ENCODE data around the gene BBS9. TPM values are rescaled to one million over a fixed set of nuclear protein-coding genes. Genes with fewer than 3 reads are reported as not detected.

Gene BBS9
- total and polyA plus RNA-seq, 2 of the 4 experiments (the other 2 are of a cell fraction): 7.9 to 9.5 TPM

DNA sequence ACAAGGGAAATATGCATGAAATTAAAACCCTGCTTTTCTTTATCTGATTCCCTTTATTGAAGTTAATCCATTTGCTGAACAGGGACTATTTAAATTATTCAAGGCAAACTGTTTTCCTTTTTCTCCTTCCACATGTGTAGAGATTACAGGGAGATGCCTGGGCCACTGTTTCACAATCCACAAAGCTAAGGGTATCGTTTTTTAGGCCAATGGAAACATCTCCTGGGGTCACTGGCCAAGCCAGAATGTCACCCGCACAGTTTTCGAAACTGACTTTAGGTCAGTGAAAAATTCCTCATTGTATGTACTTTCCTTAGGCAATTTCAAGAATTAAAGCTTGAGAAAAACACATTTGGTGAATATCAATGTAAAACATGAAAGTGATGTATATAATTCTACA lies 516.8 kb downstream of the BBS9 start:
- Histone ChIP-seq H2BK120ac (ENCODE audit: low read depth, low read length) (no peak overlapping the region), H4K91ac (ENCODE audit: insufficient read depth, low read depth, low read length) (no peak overlapping the region), H3K79me1 (ENCODE audit: low read depth in 1 of 2, low read length in 2 of 2) (no peaks in the 10 kb centered on the region), H3K4me1 (ENCODE audit: control insufficient read depth, insufficient read depth, low read length) (peaks cover 5% of the 10 kb centered on the region), H3K27ac (ENCODE audit: insufficient read depth, low read length) (no peak overlapping the region), H3K4ac (ENCODE audit: low read depth, low read length) (no peak overlapping the region), H3K23ac (ENCODE audit: low read depth, low read length) (no peak overlapping the region), H3K36me3 (ENCODE audit: control insufficient read depth, insufficient read depth, low read length) (no peaks in the 10 kb centered on the region), H2BK5ac (ENCODE audit: low read depth, low read length, poor library complexity, severe bottlenecking) (no peak overlapping the region), H4K8ac (ENCODE audit: low read depth in 2 of 2, low read length in 2 of 2) (no peak overlapping the region), H2BK15ac (ENCODE audit: low read depth, low read length) (no peak overlapping the region), H4K5ac (ENCODE audit: low read depth, low read length) (no peak overlapping the region), H2AK9ac (replicated peaks; ENCODE audit: low read depth, low read length, poor library complexity) (no peak overlapping the region), H3K4me2 (ENCODE audit: low read depth, low read length) (no peak overlapping the region), H3K27me3 (ENCODE audit: control insufficient read depth, insufficient read depth, low read length) (no peaks in the 10 kb centered on the region), H2AK5ac (ENCODE audit: low read depth, low read length) (no peak overlapping the region), H2AFZ (replicated peaks; ENCODE audit: low read length, poor library complexity) (no peak overlapping the region), H3K4me3 (ENCODE audit: insufficient read depth, low read depth, low read length) (no peak overlapping the region), H2BK20ac (ENCODE audit: low read depth, low read length) (no peak overlapping the region), H4K20me1 (ENCODE audit: insufficient read depth, low read length) (no peaks in the 10 kb centered on the region), H3K9ac (ENCODE audit: low read depth, low read length) (no peak overlapping the region), H3K14ac (replicated peaks; ENCODE audit: low read depth, low read length) (no peak overlapping the region; the same call in 1 of the 2 replicates), H3K56ac (ENCODE audit: extremely low read depth, insufficient read depth, low read length) (no peak overlapping the region), H3K18ac (ENCODE audit: low read depth, low read length) (no peak overlapping the region), H3K9me1 (ENCODE audit: insufficient read depth, low read length) (0 out of 2 replicates have a peak, but pooled peaks cover 8% of the 10 kb centered on the region), H3K9me3 (ENCODE audit: control insufficient read depth, insufficient read depth, low read length) (no peaks in the 10 kb centered on the region)
- DNase-seq (no peak), ATAC-seq (ENCODE audit: low read depth) (no peak)
- CTCF ChIA-PET: interaction anchor here (1.1 kb wide), 1 partner anchor 10 kb away, joined by 3 read pairs; no protein-coding TSS in a partner anchor
- in situ Hi-C loops (cut with MboI; ENCODE audit: low sequenced_read_pairs) (no loop called here), intact Hi-C loops (cut with micrococcal nuclease) (no loop called here), dilution Hi-C loops (cut with HindIII; ENCODE audit: low sequenced_read_pairs, unreplicated experiment) (no loop called here)
- no TSS peak for BruUV-seq (replicated peaks)
- POLR2A ChIA-PET (ENCODE audit: unreplicated experiment): no interaction called here
- WGBS, 2 experiments (ENCODE audit: extremely low coverage in 2 of 2, insufficient read length in 1 of 2): no CpG with 5 or more reads among the region's 3 CpGs
- TF ChIP-seq MAZ (IDR thresholded peaks at IDR 0.05; ENCODE audit: borderline replicate concordance, low read depth, low read length): no peak
- no peak for TF ChIP-seq RAD21 (IDR thresholded peaks at IDR 0.05; ENCODE audit: low read length)
- TF ChIP-seq CHD1 (IDR thresholded peaks at IDR 0.05; ENCODE audit: low read depth, low read length): no peak
- no peak for TF ChIP-seq POLR2A (IDR thresholded peaks at IDR 0.05; ENCODE audit: low read depth, low read length)
- no peak for TF ChIP-seq FOS (IDR thresholded peaks at IDR 0.05; ENCODE audit: low read depth, low read length)
- no peak for TF ChIP-seq CEBPB (IDR thresholded peaks at IDR 0.05; ENCODE audit: low read depth, low read length)
- no peak for TF ChIP-seq MAFK (IDR thresholded peaks at IDR 0.05; ENCODE audit: low read depth, low read length)
- no peak for TF ChIP-seq RFX5 (IDR thresholded peaks at IDR 0.05; ENCODE audit: low read depth, low read length)
- no peak for TF ChIP-seq MXI1 (IDR thresholded peaks at IDR 0.05; ENCODE audit: borderline replicate concordance, low read depth, low read length)
- no peak for TF ChIP-seq NFE2L2 (IDR thresholded peaks at IDR 0.05; ENCODE audit: low read depth, low read length)
- TF ChIP-seq USF2 (IDR thresholded peaks at IDR 0.05; ENCODE audit: low read depth, low read length): no peak
- TF ChIP-seq, protein P1, sequence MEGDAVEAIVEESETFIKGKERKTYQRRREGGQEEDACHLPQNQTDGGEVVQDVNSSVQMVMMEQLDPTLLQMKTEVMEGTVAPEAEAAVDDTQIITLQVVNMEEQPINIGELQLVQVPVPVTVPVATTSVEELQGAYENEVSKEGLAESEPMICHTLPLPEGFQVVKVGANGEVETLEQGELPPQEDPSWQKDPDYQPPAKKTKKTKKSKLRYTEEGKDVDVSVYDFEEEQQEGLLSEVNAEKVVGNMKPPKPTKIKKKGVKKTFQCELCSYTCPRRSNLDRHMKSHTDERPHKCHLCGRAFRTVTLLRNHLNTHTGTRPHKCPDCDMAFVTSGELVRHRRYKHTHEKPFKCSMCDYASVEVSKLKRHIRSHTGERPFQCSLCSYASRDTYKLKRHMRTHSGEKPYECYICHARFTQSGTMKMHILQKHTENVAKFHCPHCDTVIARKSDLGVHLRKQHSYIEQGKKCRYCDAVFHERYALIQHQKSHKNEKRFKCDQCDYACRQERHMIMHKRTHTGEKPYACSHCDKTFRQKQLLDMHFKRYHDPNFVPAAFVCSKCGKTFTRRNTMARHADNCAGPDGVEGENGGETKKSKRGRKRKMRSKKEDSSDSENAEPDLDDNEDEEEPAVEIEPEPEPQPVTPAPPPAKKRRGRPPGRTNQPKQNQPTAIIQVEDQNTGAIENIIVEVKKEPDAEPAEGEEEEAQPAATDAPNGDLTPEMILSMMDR (conservative IDR thresholded peaks at IDR 0.05; ENCODE audit: low read depth, low read length): no peak
- no peak for TF ChIP-seq BHLHE40 (IDR thresholded peaks at IDR 0.05; ENCODE audit: low read depth, low read length)
- TF ChIP-seq SMC3 (IDR thresholded peaks at IDR 0.05; ENCODE audit: low read depth, low read length): no peak
- TF ChIP-seq RCOR1 (IDR thresholded peaks at IDR 0.05; ENCODE audit: insufficient replicate concordance, low read length): no peak
- TF ChIP-seq ELK1 (IDR thresholded peaks at IDR 0.05; ENCODE audit: borderline replicate concordance, low read depth, low read length): no peak
